GM12891 (cell line): ENCODE measurements around the gene TNS3.

Experiments used
- PAX5 ChIP-seq: IDR thresholded peaks from 2 replicates; pipeline ENCODE4 v1.6.1; 2011; ENCODE audit warnings: low read length, moderate library complexity, mild to moderate bottlenecking; ENCODE audit not compliant: insufficient read depth, severe bottlenecking
- POLR2A ChIP-seq: IDR thresholded peaks from 2 replicates; pipeline ENCODE4 v1.6.1; 2011; ENCODE audit warnings: low read depth, low read length, control low read depth
- POLR2AphosphoS5 ChIP-seq: IDR thresholded peaks from 2 replicates; pipeline ENCODE4 v1.6.1; 2011; ENCODE audit warnings: low read depth, low read length, control low read depth
- POU2F2 ChIP-seq: IDR thresholded peaks from 2 replicates; pipeline ENCODE4 v1.6.1; 2011; ENCODE audit warnings: low read depth, mild to moderate bottlenecking, control low read depth, low read length, moderate library complexity
- SPI1 ChIP-seq: IDR thresholded peaks from 2 replicates; pipeline ENCODE4 v1.6.1; 2011; ENCODE audit warnings: low read depth, low read length, control low read depth
- TAF1 ChIP-seq: IDR thresholded peaks from 2 replicates; pipeline ENCODE4 v1.6.1; 2011; ENCODE audit warnings: low read depth, low read length, control low read depth

DNA sequence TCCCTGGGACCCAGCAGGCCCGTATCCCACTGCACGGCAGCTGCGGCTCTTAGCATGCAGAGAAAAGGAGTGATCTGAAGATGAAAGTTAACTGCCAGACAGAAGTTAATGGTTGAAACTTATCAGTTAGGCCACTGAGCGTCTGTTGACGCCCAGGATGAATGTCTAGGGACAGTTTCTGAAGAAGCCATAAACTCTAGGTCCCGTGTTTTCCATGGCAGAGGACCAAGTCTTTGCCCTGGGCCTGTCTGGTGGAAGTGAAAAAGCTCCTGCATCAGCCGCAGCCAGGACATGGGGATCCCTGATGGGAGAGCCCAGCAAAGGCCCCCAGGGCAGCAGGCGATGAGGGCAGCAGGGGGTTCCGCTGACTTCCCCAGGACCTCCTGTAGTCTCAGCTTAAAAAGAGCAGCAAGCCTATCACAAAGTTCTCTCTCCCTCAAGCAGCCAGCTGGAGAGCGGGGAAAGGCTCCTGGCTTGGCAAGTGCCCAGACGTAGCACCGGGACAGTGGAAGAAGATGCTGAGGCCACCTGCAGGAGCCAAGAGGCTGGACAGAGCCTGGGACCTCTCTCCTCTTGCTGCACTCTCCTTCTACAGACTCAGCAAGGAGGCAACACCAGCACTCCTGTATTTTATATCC is 79.6 kb downstream of the TNS3 start:
- TF ChIP-seq POLR2A (no peak), POLR2AphosphoS5 (no peak), POU2F2 (no peak), TAF1 (no peak), SPI1 (no peak), PAX5 (no peak)
